HG03378 (cell line): ENCODE data around the gene LRRC4C.
"Not testable (repeated sequence)": the region's sequence is repeated elsewhere in the genome, so short reads cannot be mapped to it uniquely, and the experiment has no call there.

Experiments used
- ATAC-seq: cut with Tn5 transposase; IDR thresholded peaks from one replicate; pipeline ENCODE4 v1.9.1; 2021; ENCODE audit warnings: mild to moderate bottlenecking, moderate library complexity; ENCODE audit not compliant: unreplicated experiment

LRRC4C gene

DNA sequence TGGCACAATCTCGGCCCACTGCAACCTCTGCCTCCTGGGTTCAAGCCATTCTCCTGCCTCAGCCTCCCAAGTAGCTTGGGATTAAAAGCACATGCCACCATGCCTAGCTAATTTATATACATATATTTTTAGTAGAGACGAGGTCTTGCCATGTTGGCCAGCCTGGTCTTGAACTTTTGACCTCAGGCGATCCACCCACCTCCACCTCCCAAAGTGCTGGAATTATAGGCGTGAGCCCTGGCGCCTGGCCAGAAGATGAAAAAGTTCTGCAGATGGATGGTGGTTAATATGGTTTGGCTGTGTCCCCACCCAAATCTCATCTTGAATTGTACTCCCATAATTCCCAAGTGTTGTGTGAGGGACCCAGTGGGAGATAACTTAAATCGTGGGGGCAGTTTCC, 937.4 kb downstream of the LRRC4C start:
- not testable (repeated sequence) for ATAC-seq

DNA sequence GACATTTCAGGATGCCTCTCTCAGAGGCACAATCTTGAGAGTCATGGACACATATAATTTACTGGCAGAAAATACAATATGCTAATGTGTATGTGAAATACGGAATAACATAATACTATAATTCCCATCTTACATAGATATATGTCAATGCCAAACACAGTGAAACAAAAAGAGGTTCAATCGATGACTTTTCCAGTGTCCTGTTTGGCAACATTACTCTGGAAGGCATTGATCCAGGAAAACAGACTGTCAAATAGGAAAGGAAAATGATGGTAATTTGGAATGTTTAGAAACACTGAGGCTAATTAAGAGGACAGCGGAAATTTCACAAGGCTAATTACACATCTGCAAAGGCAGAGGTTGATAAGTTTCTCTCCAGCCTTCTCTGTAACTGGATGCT, 942.3 kb downstream of the LRRC4C start:
- ATAC-seq: no peak

DNA sequence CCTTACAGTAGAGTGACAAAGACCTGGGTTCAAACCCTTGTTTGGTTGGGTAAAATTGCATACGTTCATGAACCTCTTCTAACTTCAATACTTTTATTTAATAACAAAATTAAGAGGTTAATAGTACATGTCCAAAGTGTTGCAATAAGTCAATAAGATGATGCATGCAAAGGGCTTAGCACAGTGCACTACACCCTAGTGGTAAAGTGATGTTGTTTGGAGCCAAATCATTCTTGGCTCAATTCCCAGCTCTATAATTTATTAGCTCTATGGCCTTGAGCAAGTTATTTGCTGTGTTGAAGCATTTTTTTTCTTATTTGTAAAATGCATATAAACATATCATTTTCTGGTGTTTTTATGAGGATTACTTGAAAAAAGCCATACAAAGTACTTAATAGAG, 945.3 kb downstream of the LRRC4C start:
- ATAC-seq: no peak

DNA sequence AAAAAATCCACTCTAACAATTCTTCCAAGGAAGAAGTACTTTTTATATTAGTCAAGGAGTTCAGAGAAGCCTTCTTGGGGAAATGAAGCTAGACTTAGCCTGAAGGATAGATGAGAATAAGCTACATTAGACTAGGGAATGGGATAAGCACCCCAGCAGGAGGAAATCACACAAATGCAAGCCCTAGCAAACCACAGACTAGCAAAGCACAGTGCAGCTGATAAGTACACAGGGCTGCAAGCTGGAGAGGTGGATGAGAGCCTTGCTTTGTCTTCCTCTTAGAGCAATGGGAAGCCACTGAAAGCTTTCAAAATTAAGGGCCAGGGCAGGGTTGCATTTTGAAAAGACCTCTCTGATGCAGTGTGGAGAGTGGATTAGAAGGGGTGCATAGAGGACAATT, 946.2 kb downstream of the LRRC4C start:
- no peak for ATAC-seq

DNA sequence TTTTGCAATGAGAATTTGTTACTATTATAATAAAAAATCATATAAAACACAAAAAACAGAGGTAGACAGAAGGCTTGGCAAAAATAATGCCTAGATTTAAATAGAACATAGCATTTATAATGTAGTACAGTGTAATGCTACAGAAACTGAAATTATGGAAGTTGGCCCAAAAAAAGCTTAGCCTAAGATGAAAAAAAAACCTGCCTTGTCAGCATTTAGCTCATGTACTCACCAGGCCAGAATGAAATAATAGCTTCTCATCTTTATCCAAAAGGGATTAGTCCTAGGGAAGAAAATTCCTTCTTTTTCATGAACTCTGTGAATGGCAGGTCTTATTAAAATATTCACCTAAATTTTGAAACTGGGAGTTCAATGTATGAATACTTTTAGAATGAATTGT, 951.1 kb downstream of the LRRC4C start:
- ATAC-seq: no peak

DNA sequence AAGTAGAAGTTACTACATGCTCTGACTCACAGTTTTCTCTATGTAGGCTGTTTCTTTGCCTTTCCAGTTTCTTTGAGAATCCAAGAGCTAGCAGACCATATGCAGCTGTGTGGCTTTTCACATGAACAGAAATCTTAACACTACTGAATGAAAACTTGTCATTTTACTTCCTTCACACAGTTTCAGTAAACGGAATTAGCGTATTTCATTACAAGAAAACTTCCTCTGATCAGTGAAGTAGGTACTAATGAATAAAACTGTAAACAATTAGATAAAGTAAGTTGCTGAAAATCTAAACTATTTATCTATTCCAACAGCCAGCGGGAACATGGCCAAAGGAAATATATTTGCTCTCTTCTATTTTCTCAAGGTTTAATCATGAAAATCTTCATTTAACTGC, 953.2 kb downstream of the LRRC4C start:
- no peak for ATAC-seq

DNA sequence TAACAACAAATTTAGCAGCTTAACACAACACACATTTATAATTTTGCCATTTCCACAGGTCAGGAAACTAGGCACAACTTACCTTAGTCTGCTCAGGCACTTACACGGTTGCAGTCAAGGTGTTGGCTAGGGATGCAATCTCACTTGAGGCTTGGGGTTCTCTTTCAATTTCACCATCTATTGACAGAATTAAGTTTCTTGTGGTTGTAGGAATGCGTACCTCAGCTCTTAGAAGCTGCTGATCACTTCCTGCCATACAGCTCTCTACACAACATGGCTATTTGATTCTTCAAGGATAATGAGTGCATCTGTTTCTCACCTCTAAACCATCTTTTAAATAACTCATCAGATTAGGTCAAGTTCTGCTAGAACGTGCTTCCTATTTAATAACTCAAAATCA, 968.1 kb downstream of the LRRC4C start:
- no peak for ATAC-seq

DNA sequence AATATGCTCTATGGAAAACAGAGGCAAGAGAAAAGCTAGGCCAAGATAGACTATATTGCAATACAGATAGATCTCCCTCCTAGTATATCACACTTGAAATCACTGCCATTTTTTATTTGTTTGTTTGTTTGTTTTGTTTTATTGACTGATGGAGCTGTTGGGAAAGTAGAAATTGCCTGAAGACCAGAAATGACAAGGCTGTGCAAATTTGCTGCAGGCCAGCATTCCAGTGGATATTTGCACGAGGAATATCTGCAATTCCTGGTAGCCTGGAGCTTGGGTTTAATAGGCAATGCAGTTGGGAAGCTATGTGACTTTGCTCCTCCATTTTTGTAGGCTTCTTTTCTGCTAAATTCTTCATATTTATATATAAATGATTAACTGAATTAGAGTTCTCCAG, 991.7 kb downstream of the LRRC4C start:
- ATAC-seq: no peak

DNA sequence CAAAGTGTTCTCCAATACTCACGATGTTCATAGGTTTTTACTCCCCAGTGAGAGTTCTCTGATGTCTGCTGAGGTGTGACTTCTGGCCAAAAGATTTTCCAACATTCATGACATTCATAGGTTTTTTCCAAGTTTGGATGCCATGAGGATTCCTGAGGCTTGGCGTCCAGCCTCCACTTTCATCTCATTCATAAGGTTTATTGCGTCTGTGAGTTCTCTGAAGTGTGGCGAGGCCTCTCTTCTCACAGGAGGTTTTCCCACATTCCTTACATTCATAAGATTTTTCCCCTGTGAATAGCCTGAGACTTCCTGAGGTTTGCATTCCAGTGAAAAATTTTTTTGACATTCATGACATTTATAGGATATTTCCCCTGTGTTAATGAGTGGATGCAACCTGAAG, 1014.1 kb downstream of the LRRC4C start:
- no peak for ATAC-seq

DNA sequence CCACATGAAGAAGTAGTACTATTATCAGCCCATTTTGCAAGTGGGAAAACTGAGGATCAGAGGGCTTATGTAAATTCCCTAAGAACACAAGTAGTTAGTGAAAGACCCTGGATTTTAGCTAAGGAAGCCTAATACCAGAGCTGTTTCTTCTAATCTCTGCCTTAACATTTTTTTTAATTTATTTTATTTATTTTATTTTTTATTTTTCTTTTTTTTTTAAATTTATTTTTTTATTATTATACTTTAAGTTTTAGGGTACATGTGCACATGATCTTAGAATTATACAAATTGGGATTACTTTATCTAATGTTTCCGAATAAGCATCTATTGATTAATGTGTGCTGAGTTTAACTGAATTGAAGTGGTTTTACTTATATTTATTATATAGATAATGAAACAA, 1015.3 kb downstream of the LRRC4C start:
- no peak for ATAC-seq

DNA sequence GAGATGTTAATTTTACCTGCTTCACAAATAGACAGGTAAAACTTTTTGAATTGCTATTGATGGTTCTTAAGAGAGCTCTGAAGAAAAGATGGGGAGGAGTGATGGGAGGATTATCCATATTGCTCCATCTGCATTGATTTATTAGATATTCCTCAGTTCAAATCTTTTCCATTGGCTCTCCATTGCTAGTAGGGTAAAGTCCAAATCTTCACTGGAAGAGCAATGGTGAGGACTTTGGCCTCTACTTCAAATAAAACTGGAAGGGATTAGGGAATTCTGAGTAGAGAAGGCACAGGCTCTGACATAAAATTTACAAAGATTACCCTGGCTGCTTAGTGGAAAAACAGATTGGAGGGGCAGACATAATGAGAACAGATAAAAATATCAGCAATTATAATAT, 1024.1 kb downstream of the LRRC4C start:
- no peak for ATAC-seq

DNA sequence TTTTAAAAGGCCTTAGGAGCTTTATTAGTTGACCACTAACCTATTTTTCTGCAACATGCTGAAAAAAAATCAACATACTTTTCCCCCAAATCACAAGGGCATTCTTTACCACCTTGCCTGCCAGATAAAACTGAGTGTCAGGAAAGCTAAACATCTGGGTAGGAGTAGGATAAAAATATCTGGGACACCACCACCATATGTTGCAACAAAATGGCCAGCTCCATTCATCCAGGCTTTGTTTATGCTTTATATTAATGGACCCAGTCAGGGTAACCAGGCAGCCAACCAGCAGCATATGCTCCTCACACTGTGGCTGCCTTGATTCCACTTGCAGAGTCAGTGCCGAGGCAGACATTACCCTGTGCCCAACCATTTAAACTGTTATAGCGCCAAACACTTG, 1024.5 kb downstream of the LRRC4C start:
- no peak for ATAC-seq

DNA sequence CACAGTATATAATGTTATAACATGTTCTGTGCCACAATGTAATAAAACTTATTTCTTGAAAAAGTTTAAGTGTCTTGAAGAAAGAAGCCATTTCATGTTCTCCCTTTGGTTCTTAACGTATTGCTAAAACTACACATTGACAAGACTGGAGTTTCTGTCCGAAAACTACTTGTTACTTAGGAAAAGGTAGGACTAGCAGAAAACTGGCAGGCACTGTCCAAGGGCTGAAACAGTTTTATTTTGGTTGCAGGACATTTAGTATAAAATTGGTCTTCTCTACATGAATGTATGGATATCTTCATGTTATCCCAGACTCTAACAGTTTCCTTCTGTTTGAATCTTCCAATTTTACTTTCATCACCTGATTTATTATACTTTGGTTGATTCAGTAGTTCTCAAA, 1027.1 kb downstream of the LRRC4C start:
- no peak for ATAC-seq

DNA sequence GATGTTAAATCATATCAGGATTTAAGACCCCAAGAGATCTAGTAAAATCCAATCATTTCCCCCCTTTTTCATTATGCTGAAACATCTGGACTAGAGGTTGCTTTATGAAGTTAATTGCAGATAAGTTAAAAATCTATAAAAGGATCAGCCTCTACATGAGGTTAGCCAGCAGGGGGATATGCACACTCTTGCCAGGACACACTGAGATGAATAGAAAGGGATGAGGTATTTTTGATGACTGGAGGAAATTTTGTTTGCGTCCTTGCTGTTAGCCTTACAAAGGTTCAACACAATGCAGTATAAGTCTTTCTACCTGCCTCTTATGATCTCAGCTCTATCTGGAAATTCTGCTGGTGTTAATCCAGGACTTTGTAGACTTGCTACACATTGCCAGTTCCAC, 1034.3 kb downstream of the LRRC4C start:
- no peak for ATAC-seq

DNA sequence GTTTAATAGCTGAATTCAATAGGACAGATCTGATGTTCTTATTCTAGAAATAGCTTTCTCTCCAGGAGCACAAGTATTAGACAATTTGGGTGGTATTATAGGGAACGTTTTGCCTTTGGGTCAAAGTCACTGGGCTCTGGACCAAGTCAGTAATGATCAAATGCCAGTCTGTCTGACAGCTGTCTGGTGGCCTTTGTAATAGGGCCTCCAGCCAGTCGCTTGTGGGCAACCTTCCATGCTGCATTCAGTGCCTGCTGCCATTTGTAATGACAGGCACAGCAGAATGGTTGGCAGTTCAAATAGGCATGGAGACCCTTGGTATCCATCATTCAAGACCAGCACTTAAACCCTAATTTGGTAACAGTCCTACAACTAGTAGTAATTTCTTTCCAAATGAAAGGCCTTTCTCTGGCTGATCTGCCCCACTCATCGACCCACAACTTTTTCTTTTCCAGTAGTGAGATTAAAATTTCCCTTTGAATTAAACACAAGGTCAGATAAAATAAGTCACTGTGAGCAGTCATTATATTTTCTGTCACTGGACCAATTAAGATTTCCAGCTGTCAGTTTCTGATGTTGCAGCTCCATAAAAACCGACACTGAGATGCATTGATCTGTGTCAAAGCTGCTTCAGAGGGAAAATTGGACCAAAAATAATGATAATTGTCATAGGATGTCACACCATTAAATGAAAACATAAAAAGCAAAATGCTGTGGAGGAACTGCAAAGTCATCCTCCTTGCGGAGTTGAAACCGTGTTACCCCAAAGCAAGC, 1038.1 kb downstream of the LRRC4C start:
- no peak for ATAC-seq

DNA sequence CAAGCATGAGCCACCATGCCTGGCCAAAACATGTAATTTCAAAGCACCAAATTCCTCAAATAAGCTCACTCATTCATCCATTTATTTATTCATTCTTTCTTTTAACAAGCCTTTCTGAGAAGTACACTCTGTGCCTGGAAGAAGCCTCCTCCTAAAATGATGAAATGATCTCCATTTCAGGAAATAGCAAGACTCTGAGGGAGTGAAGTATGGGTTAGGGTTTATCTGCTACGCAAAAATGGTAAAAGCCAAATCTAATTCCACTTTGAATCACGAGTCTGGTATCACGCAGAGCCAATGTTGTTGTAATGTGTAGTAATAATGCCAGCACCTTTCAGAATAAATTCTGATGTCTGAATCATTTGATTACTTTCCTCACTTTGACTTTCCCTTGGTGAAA, 1041.8 kb downstream of the LRRC4C start:
- no peak for ATAC-seq

DNA sequence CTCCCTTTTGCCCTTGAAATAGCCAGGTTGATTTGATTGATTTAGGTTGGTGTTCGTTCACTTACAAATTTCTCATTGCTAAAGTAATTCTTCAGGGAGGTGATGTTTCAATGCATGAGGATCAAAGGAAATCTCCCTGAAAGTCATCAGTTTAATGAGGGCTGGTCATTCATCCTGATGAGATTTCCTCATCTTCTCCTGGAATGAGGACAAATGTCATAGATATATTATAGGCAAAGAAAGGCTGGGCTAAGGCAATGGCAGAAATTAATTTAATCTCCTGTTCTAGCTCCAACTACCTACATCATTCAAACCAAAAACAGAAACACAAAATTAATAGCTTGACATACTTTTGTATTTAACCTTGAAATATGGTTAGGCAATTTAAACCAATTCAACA, 1052.1 kb downstream of the LRRC4C start:
- ATAC-seq: no peak

DNA sequence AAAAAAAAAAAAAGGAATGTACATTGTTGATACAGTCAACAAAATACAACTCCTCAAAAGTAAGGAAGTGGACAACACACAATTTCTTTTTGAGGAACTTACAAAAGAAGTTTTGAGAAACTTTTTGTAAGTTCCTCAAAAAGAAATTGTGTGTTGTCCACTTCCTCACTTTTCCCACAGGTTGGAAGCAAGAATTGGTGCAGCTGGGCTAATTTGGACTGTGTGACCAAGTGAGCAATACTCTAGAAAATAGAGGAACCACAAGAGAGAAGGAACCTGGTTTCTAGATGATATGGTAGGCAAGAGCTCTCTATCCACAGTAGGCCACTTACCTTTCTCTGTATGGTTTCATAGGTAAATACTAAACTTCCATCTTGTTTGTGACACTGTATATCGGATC, 1053.8 kb downstream of the LRRC4C start:
- ATAC-seq: no peak

DNA sequence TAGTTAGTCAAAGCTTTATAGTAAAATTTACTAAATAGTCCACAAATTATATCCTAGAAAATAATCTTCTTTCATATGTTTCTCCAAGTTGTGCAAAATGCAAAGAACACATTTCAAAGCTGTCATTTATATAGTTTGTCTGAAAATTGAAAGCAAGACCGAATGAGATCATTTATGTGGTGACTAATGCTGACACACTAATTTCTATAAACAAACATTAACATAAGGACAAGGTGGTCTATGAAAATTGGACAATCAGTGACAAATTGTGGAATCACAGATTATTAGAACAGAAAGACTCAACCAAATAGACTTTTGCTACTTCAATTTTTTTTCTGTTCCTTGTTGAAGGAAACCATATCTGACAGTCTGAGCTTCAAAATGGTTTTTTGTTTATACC, 1056.1 kb downstream of the LRRC4C start:
- no peak for ATAC-seq

DNA sequence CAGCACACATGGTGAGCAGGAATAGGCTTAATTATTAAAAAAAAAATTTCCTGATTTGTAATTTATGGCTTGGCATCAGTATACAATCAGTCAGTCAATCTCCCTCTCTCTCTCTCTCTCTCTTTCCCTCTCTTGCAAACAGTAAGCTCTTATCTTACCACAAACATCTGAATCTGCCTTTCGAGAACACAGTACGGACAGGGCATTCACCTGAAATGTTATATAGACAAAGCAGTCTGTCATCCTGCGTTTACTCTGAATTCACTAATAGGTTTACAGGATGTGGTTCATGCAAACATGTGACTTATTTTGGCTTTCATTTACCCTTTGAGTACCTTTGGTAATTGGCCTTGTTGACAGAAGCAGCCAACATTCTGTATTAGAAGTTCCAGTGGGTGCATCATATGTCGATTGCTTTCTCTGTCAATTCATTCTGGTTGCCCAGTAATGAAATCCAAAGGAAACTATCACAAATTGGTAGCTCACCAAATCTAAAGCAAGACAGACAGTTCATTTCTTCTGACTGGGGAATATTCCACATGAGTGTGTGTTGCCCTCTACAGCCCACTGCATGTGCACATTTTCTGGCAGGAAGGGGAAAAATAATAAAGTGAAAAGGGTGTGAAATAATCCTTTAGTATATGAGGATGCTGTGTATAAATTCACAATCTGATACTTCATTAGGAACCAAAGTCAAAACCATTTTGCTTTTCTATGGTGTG, 1058.2 kb downstream of the LRRC4C start:
- ATAC-seq: no peak

DNA sequence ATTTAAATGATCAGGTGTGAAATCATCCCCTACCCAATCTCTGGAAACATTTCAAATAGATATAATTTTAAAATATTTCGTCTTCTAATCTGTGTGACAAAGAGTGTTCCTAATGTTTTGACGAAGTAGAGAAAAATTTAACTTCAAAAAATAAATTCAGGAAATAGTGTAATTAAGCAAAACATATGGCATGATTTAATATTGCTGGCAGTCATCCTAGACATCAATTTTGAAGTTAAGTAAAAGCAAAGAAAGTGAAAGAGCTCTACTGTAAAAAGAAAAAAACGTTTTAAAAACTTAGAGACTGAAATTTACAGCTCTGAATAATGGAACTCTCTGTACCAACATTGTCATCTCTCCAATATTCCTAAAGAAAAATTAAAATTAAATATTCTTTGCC, 1062.3 kb downstream of the LRRC4C start:
- no peak for ATAC-seq

DNA sequence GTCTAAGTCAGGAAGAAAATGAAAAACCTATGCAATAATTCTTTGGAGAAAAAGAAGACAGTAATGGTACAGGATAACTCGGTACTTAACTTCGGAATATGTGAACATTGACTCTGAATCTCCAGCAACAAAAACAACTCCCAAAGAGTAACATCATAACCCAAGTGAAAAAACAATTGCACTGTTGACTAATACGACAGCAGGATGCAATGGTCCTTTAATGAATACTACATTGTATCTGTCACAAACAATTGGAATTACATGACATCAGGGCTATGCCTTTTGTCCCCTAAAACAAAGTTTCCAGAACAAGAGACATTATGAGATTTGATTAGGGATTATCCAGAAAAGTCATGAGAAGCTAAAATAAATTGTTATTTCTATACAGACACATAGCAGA, 1065.9 kb downstream of the LRRC4C start:
- no peak for ATAC-seq

DNA sequence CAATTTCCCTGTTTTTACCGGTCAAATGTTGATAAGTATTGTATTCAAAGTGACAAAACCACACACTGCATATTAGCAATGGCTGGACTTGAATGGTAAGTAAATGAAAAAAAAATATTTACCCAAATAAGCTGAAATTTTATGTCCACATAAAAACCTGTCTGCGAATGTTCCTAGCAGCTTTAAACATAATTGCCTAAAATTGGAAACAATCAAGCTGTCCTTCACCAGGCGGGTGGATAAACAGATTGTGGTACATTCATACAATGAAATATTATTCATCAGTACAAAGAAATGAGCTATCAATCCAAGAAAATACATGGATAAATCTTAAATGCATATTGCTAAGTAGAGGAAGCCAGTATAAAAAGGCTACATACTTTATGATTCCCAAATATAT, 1067.8 kb downstream of the LRRC4C start:
- ATAC-seq: no peak
